ENCODE data around the gene ADCY10.
"Not testable (repeated sequence)": the region's sequence is repeated elsewhere in the genome, so short reads cannot be mapped to it uniquely, and the experiment has no call there.

ADCY10 gene

GRCh38 chr1:167842872-167843271 is 71.1 kb downstream of the ADCY10 start:
- no peak for DNase-seq

GRCh38 chr1:167841530-167841929 is 72.4 kb downstream of the ADCY10 start:
- DNase-seq: no peak

- DNase-seq: no peak
These were observed 74.9 kb downstream of the ADCY10 start for GRCh38 chr1:167839009-167839408.

- no peak for DNase-seq
These were observed 76.6 kb downstream of the ADCY10 start for GRCh38 chr1:167837326-167837725.

GRCh38 chr1:167836197-167836596 is 77.7 kb downstream of the ADCY10 start:
- DNase-seq: no peak

GRCh38 chr1:167833904-167834303 is 80.0 kb downstream of the ADCY10 start:
- no peak for DNase-seq

GRCh38 chr1:167832693-167833092 is 81.2 kb downstream of the ADCY10 start:
- no peak for DNase-seq

GRCh38 chr1:167830668-167831067 is 83.3 kb downstream of the ADCY10 start:
- not testable (repeated sequence) for DNase-seq

GRCh38 chr1:167829868-167830267 is 84.1 kb downstream of the ADCY10 start:
- DNase-seq: no peak

- DNase-seq: no peak
These were observed 87.8 kb downstream of the ADCY10 start for GRCh38 chr1:167826127-167826526.

GRCh38 chr1:167825419-167826079 is 88.4 kb downstream of the ADCY10 start:
- DNase-seq: no peak

- no peak for DNase-seq
These were observed 89.7 kb downstream of the ADCY10 start for GRCh38 chr1:167824163-167824794.

GRCh38 chr1:167821969-167822685 is 91.8 kb downstream of the ADCY10 start:
- no peak for DNase-seq

- DNase-seq: no peak
These were observed 92.6 kb downstream of the ADCY10 start for GRCh38 chr1:167821356-167821685.

- no peak for DNase-seq
These were observed 93.1 kb downstream of the ADCY10 start for GRCh38 chr1:167820684-167821355.

GRCh38 chr1:167819849-167820683 is 93.9 kb downstream of the ADCY10 start:
- DNase-seq: peak; percentile 16

GRCh38 chr1:167815650-167816049 is 98.3 kb downstream of the ADCY10 start:
- no peak for DNase-seq

- DNase-seq: no peak
These were observed 101.0 kb downstream of the ADCY10 start for GRCh38 chr1:167812972-167813371.

- DNase-seq: no peak
These were observed 105.2 kb downstream of the ADCY10 start for GRCh38 chr1:167808690-167809089.

- no peak for DNase-seq
These were observed 105.8 kb downstream of the ADCY10 start for GRCh38 chr1:167808104-167808503.

- DNase-seq: not testable (repeated sequence)
These were observed 107.3 kb downstream of the ADCY10 start for GRCh38 chr1:167806676-167807075.

GRCh38 chr1:167806235-167806634 is 107.7 kb downstream of the ADCY10 start:
- DNase-seq: not testable (repeated sequence)

Measured in activated CD8-positive, alpha-beta memory T cell treated with anti-CD3 and anti-CD28 coated beads, Interleukin-2, amount 50 U/mL, for 4 hours (primary cell).